ENCODE results near the gene VRK3.

The VRK3 gene

DNA sequence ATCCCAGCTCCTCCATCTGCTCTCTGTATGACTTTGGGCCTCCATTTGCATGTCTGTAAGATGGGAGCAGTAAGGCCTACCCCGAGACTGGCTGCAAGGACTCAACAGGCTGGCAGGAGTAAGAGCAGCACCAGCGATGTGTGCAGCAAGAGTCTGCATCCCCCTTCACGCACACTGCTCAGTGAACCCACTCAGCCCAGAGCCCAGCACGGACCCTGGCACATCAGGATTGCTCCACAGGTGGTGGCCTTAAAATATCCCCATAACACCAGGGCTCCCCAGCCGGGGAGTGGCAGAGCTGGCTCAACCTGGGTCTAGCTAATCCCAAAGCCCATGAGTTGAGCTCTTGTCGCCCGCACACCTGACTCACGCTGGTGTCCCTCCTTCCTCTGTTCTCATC is 23.4 kb downstream of the VRK3 start:
- Histone ChIP-seq H3K27me3 (ENCODE audit: insufficient read depth, low read length, poor library complexity, severe bottlenecking) (no peaks in the 10 kb centered on the region), H3K4me2 (ENCODE audit: low read depth, low read length, poor library complexity, severe bottlenecking) (no peak overlapping the region), H3K9me2 (replicated peaks; ENCODE audit: low read depth, low read length) (no peaks in the 10 kb centered on the region), H3F3A (ENCODE audit: low read depth) (no peaks in the 10 kb centered on the region), H3K4me1 (ENCODE audit: insufficient read depth, low read length, poor library complexity, severe bottlenecking) (peaks cover 22% of the 10 kb centered on the region), H3K79me2 (ENCODE audit: insufficient read depth, low read length) (no peaks in the 10 kb centered on the region), H4K20me1 (ENCODE audit: insufficient read depth, low read length, poor library complexity, severe bottlenecking) (peaks cover 13% of the 10 kb centered on the region), H3K9ac (ENCODE audit: low read depth, low read length, poor library complexity, severe bottlenecking) (no peak overlapping the region), H3K36me3 (ENCODE audit: insufficient read depth, low read length) (peaks cover 37% of the 10 kb centered on the region; the same call in 1 of the 2 replicates), H3K4me3 (ENCODE audit: low read length, poor library complexity, severe bottlenecking) (no peak overlapping the region), H3K9me3 (ENCODE audit: insufficient read depth, low read depth, low read length) (no peaks in the 10 kb centered on the region), H2AFZ (ENCODE audit: low read length) (no peak overlapping the region)
- TF ChIP-seq, protein P1, sequence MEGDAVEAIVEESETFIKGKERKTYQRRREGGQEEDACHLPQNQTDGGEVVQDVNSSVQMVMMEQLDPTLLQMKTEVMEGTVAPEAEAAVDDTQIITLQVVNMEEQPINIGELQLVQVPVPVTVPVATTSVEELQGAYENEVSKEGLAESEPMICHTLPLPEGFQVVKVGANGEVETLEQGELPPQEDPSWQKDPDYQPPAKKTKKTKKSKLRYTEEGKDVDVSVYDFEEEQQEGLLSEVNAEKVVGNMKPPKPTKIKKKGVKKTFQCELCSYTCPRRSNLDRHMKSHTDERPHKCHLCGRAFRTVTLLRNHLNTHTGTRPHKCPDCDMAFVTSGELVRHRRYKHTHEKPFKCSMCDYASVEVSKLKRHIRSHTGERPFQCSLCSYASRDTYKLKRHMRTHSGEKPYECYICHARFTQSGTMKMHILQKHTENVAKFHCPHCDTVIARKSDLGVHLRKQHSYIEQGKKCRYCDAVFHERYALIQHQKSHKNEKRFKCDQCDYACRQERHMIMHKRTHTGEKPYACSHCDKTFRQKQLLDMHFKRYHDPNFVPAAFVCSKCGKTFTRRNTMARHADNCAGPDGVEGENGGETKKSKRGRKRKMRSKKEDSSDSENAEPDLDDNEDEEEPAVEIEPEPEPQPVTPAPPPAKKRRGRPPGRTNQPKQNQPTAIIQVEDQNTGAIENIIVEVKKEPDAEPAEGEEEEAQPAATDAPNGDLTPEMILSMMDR (conservative IDR thresholded peaks at IDR 0.05; ENCODE audit: low read length): no peak
- TF ChIP-seq EZH2phosphoT487 (IDR thresholded peaks at IDR 0.05; ENCODE audit: borderline replicate concordance): no peak

DNA sequence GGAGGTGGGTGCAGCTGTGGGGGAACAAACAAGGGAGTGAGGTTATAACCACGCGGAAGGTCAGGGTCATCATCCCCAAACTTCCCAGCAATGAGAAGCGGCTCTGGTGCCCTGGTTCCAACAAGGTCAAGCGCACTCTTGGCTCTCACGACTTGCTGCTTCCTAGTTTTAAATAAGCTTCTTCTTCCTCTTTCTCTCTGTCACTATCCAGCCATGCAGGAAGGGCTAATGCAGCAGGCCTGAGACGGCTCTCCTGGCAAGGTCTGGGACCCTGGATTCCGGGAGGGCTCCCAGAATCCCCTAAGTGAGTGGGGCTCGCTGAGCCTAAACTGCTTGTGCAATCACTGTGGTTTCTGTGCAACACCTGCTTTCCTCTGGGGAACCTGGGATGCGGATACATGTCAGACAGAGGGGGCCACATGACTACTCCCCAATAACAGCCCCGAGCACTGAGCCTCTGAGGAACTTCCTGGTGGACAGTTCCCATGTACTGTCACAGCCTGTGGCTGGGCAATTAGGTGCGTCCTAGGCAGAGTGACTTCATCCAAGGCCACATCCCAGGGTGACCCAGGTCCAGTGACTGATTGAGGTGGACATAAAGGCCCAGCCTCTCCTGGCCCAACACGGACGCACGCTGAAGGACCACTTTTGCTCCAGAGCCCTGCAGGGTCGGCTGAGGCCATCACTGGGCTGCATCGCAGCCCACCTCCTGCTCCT is 24.2 kb downstream of the VRK3 start:
- no peaks in the 10 kb centered on the region for H3K27me3 ChIP-seq (ENCODE audit: insufficient read depth, low read length, poor library complexity, severe bottlenecking)
- H3K9ac ChIP-seq (ENCODE audit: low read depth, low read length, poor library complexity, severe bottlenecking): no peak overlapping the region
- H3K9me3 ChIP-seq (ENCODE audit: insufficient read depth, low read depth, low read length): no peaks in the 10 kb centered on the region
- peaks cover 13% of the 10 kb centered on the region for H4K20me1 ChIP-seq (ENCODE audit: insufficient read depth, low read length, poor library complexity, severe bottlenecking)
- H3K9me2 ChIP-seq (replicated peaks; ENCODE audit: low read depth, low read length): no peaks in the 10 kb centered on the region
- TF ChIP-seq, protein P1 (conservative IDR thresholded peaks at IDR 0.05; ENCODE audit: low read length): no peak
- TF ChIP-seq EZH2phosphoT487 (IDR thresholded peaks at IDR 0.05; ENCODE audit: borderline replicate concordance): no peak
- peaks cover 37% of the 10 kb centered on the region; the same call in 1 of the 2 replicates for H3K36me3 ChIP-seq (ENCODE audit: insufficient read depth, low read length)
- no peaks in the 10 kb centered on the region for H3F3A ChIP-seq (ENCODE audit: low read depth)
- peaks cover 22% of the 10 kb centered on the region for H3K4me1 ChIP-seq (ENCODE audit: insufficient read depth, low read length, poor library complexity, severe bottlenecking)
- no peaks in the 10 kb centered on the region for H3K79me2 ChIP-seq (ENCODE audit: insufficient read depth, low read length)
- H3K4me2 ChIP-seq (ENCODE audit: low read depth, low read length, poor library complexity, severe bottlenecking): no peak overlapping the region
- no peak overlapping the region for H3K4me3 ChIP-seq (ENCODE audit: low read length, poor library complexity, severe bottlenecking)
- no peak overlapping the region for H2AFZ ChIP-seq (ENCODE audit: low read length)

DNA sequence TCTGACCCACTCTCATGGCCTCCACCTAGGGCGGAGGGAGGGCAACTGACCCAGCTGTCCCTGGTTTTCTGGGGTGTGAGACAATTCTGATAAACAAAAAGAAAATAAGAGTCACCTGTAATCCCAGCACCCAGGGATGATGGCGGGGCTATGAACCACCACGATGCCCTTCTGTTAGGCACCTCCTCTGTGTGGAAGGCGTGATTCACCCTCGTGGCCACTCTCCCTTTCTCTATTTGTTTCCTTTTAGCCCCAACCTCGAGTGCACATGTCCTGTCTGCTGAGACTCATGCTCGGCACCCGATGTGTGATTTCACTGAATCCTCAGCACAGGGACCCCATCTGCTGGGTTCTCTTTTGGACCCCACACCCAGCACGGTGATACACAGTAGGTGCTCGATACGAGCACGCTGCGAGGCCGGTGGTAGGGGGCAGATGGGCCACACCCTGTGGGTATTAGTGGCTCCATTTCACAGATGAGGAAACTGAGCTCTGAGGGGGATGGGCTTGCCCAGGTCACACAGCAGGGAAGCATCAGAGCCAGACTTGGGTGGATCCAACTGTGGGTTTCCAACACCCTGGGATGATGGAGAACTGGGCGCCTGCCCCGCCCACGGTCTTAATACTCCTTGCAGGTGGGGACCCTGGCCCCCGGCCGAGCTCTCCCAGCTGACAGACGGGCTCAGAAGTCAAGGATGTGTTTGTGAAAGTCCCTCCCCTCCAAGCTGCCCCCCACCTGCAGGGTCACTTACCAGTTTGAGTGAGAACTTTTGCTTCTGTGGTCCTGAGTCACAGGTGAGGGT is 24.9 kb downstream of the VRK3 start:
- Histone ChIP-seq H3K4me3 (ENCODE audit: low read length, poor library complexity, severe bottlenecking) (no peak overlapping the region), H3K4me2 (ENCODE audit: low read depth, low read length, poor library complexity, severe bottlenecking) (no peak overlapping the region), H3K36me3 (ENCODE audit: insufficient read depth, low read length) (peaks cover 35% of the 10 kb centered on the region; the same call in 1 of the 2 replicates), H3K27me3 (ENCODE audit: insufficient read depth, low read length, poor library complexity, severe bottlenecking) (no peaks in the 10 kb centered on the region), H3K9ac (ENCODE audit: low read depth, low read length, poor library complexity, severe bottlenecking) (no peak overlapping the region), H3K79me2 (ENCODE audit: insufficient read depth, low read length) (no peaks in the 10 kb centered on the region), H3K9me3 (ENCODE audit: insufficient read depth, low read depth, low read length) (no peaks in the 10 kb centered on the region), H3F3A (ENCODE audit: low read depth) (no peaks in the 10 kb centered on the region), H3K4me1 (ENCODE audit: insufficient read depth, low read length, poor library complexity, severe bottlenecking) (peaks cover 22% of the 10 kb centered on the region), H2AFZ (ENCODE audit: low read length) (no peak overlapping the region), H4K20me1 (ENCODE audit: insufficient read depth, low read length, poor library complexity, severe bottlenecking) (peaks cover 13% of the 10 kb centered on the region), H3K9me2 (replicated peaks; ENCODE audit: low read depth, low read length) (no peaks in the 10 kb centered on the region)
- no peak for TF ChIP-seq EZH2phosphoT487 (IDR thresholded peaks at IDR 0.05; ENCODE audit: borderline replicate concordance)
- TF ChIP-seq, protein P1 (conservative IDR thresholded peaks at IDR 0.05; ENCODE audit: low read length): no peak
